ENCODE measurements around the gene HECW1.

The HECW1 gene

DNA sequence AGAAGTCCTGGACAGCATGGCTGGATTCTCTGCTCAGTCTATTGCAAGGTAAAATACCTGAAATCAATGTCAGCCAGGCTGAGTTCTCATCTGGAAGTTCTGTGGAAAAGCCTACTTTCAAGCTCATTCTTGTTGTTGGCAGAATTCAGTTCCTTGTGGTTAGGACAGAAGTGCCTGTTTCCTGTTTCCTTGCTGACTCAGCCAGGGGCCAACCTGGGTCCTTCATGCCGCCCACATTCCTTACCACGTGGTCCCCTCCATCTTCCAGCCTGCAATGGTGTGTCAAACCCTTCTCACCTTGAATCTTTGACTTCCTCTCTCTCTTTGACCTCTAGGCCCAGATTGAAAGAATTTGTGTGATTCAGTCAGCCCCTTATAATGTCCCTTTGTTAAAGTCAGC lies 273.4 kb downstream of the HECW1 start:
- Histone ChIP-seq H3K4me1 (ENCODE audit: control insufficient read depth, low read depth, low read length) (no peaks in the 10 kb centered on the region), H3K27ac (ENCODE audit: low read depth, low read length) (no peak overlapping the region), H3K4me2 (ENCODE audit: low read length) (no peak overlapping the region), H2BK120ac (ENCODE audit: low read depth, low read length) (no peak overlapping the region), H4K8ac (ENCODE audit: low read depth, low read length) (no peak overlapping the region), H2BK15ac (replicated peaks; ENCODE audit: low read depth) (no peak overlapping the region), H3K56ac (ENCODE audit: low read length) (no peak overlapping the region), H3K79me2 (ENCODE audit: control insufficient read depth, insufficient read depth, low read length) (no peaks in the 10 kb centered on the region), H3K27me3 (ENCODE audit: insufficient read depth, low read length, poor library complexity) (no peaks in the 10 kb centered on the region), H2AK5ac (ENCODE audit: low read length) (no peak overlapping the region), H3K79me1 (ENCODE audit: low read length) (no peaks in the 10 kb centered on the region), H4K5ac (ENCODE audit: low read length) (no peak overlapping the region), H3K23ac (ENCODE audit: low read length) (no peak overlapping the region), H3K9ac (ENCODE audit: low read length) (no peak overlapping the region), H3K4me3 (ENCODE audit: low read length) (no peak overlapping the region), H3K36me3 (ENCODE audit: control insufficient read depth, insufficient read depth, low read length) (no peaks in the 10 kb centered on the region), H2BK5ac (ENCODE audit: low read length) (no peak overlapping the region), H3K18ac (ENCODE audit: low read length) (no peak overlapping the region), H3K4ac (ENCODE audit: low read depth, low read length) (no peak overlapping the region)
- WGBS (ENCODE audit: extremely low coverage, insufficient coverage, low lambda C conversion rate), result no CpG with 5 or more reads among the region's 2 CpGs
- no peak for DNase-seq

DNA sequence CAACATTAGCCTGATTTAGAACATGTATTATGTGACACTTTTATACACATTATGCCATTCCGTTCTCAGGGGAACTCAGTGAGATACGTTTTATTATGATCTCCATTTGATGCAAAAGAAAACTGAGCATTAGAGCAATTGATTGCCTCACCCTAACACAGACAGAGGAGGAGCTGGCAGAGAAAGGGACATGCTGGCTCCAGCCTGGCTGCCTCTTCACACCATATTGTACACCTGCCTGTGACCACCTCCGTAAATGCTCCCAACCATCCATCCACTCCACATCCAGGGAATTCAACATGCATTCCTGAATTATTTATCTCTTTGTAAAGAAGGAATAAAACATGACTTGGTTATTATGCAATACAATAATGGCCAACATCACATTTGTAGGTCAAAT lies 275.5 kb downstream of the HECW1 start:
- no peak overlapping the region for H4K8ac ChIP-seq (ENCODE audit: low read depth, low read length)
- H4K5ac ChIP-seq (ENCODE audit: low read length), result no peak overlapping the region
- no peaks in the 10 kb centered on the region for H3K79me1 ChIP-seq (ENCODE audit: low read length)
- H3K18ac ChIP-seq (ENCODE audit: low read length), result no peak overlapping the region
- H3K4me3 ChIP-seq (ENCODE audit: low read length), result no peak overlapping the region
- no peak overlapping the region for H3K4me2 ChIP-seq (ENCODE audit: low read length)
- no peak overlapping the region for H2BK5ac ChIP-seq (ENCODE audit: low read length)
- no peak overlapping the region for H3K56ac ChIP-seq (ENCODE audit: low read length)
- H2AK5ac ChIP-seq (ENCODE audit: low read length), result no peak overlapping the region
- no peak overlapping the region for H3K27ac ChIP-seq (ENCODE audit: low read depth, low read length)
- WGBS (ENCODE audit: extremely low coverage, insufficient coverage, low lambda C conversion rate), result no CpG with 5 or more reads among the region's 3 CpGs
- no peak overlapping the region for H2BK120ac ChIP-seq (ENCODE audit: low read depth, low read length)
- H3K36me3 ChIP-seq (ENCODE audit: control insufficient read depth, insufficient read depth, low read length), result no peaks in the 10 kb centered on the region
- H3K23ac ChIP-seq (ENCODE audit: low read length), result no peak overlapping the region
- no peaks in the 10 kb centered on the region for H3K79me2 ChIP-seq (ENCODE audit: control insufficient read depth, insufficient read depth, low read length)
- no peaks in the 10 kb centered on the region for H3K27me3 ChIP-seq (ENCODE audit: insufficient read depth, low read length, poor library complexity)
- no peaks in the 10 kb centered on the region for H3K4me1 ChIP-seq (ENCODE audit: control insufficient read depth, low read depth, low read length)
- no peak overlapping the region for H3K4ac ChIP-seq (ENCODE audit: low read depth, low read length)
- no peak for DNase-seq
- no peak overlapping the region for H3K9ac ChIP-seq (ENCODE audit: low read length)
- H2BK15ac ChIP-seq (replicated peaks; ENCODE audit: low read depth), result no peak overlapping the region

DNA sequence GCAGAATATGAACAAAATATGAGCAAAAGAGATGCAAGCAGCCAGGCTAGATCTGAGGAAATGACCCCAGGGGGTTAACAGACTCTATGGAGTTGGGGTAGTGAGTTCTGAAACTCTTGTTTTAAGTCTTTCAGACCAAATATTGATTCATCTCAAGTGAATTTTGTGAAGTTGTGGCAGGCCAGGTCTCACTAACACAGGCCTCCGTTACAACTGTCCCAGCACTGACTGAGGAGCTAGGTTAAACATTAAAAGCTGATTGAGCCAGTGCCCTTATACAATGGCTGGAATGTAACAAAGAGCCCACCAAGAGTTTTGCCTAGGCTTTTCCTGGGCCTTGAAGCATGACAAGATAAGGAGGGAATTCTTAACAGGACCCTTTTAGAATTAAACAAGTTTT lies 278.1 kb downstream of the HECW1 start:
- Histone ChIP-seq H2BK15ac (replicated peaks; ENCODE audit: low read depth) (no peak overlapping the region), H3K4ac (ENCODE audit: low read depth, low read length) (no peak overlapping the region), H3K4me2 (ENCODE audit: low read length) (no peak overlapping the region), H3K4me1 (ENCODE audit: control insufficient read depth, low read depth, low read length) (no peaks in the 10 kb centered on the region), H2AK5ac (ENCODE audit: low read length) (no peak overlapping the region), H4K5ac (ENCODE audit: low read length) (no peak overlapping the region), H3K23ac (ENCODE audit: low read length) (no peak overlapping the region), H4K8ac (ENCODE audit: low read depth, low read length) (no peak overlapping the region), H3K79me2 (ENCODE audit: control insufficient read depth, insufficient read depth, low read length) (no peaks in the 10 kb centered on the region), H3K27me3 (ENCODE audit: insufficient read depth, low read length, poor library complexity) (no peaks in the 10 kb centered on the region), H3K56ac (ENCODE audit: low read length) (no peak overlapping the region), H3K4me3 (ENCODE audit: low read length) (no peak overlapping the region), H3K79me1 (ENCODE audit: low read length) (no peaks in the 10 kb centered on the region), H3K36me3 (ENCODE audit: control insufficient read depth, insufficient read depth, low read length) (no peaks in the 10 kb centered on the region), H3K9ac (ENCODE audit: low read length) (no peak overlapping the region), H3K18ac (ENCODE audit: low read length) (no peak overlapping the region), H3K27ac (ENCODE audit: low read depth, low read length) (no peak overlapping the region), H2BK120ac (ENCODE audit: low read depth, low read length) (no peak overlapping the region), H2BK5ac (ENCODE audit: low read length) (no peak overlapping the region)
- peak; percentile 39 for DNase-seq
- no CpG with 5 or more reads among the region's 1 CpG for WGBS (ENCODE audit: extremely low coverage, insufficient coverage, low lambda C conversion rate)

GRCh38 chr7:43391518-43391917 lies 279.1 kb downstream of the HECW1 start:
- no peak overlapping the region for H2BK5ac ChIP-seq (ENCODE audit: low read length)
- no CpG with 5 or more reads among the region's 1 CpG for WGBS (ENCODE audit: extremely low coverage, insufficient coverage, low lambda C conversion rate)
- no peak overlapping the region for H3K4ac ChIP-seq (ENCODE audit: low read depth, low read length)
- H3K9ac ChIP-seq (ENCODE audit: low read length), result no peak overlapping the region
- no peaks in the 10 kb centered on the region for H3K4me1 ChIP-seq (ENCODE audit: control insufficient read depth, low read depth, low read length)
- H3K56ac ChIP-seq (ENCODE audit: low read length), result no peak overlapping the region
- no peak overlapping the region for H4K8ac ChIP-seq (ENCODE audit: low read depth, low read length)
- no peak overlapping the region for H2BK120ac ChIP-seq (ENCODE audit: low read depth, low read length)
- no peak overlapping the region for H2AK5ac ChIP-seq (ENCODE audit: low read length)
- H3K79me1 ChIP-seq (ENCODE audit: low read length), result no peaks in the 10 kb centered on the region
- H4K5ac ChIP-seq (ENCODE audit: low read length), result no peak overlapping the region
- no peak overlapping the region for H3K18ac ChIP-seq (ENCODE audit: low read length)
- DNase-seq, result peak; percentile 45
- no peaks in the 10 kb centered on the region for H3K36me3 ChIP-seq (ENCODE audit: control insufficient read depth, insufficient read depth, low read length)
- no peak overlapping the region for H3K4me2 ChIP-seq (ENCODE audit: low read length)
- H3K23ac ChIP-seq (ENCODE audit: low read length), result no peak overlapping the region
- no peaks in the 10 kb centered on the region for H3K79me2 ChIP-seq (ENCODE audit: control insufficient read depth, insufficient read depth, low read length)
- H3K27me3 ChIP-seq (ENCODE audit: insufficient read depth, low read length, poor library complexity), result no peaks in the 10 kb centered on the region
- H3K27ac ChIP-seq (ENCODE audit: low read depth, low read length), result no peak overlapping the region
- no peak overlapping the region for H2BK15ac ChIP-seq (replicated peaks; ENCODE audit: low read depth)
- H3K4me3 ChIP-seq (ENCODE audit: low read length), result no peak overlapping the region

DNA sequence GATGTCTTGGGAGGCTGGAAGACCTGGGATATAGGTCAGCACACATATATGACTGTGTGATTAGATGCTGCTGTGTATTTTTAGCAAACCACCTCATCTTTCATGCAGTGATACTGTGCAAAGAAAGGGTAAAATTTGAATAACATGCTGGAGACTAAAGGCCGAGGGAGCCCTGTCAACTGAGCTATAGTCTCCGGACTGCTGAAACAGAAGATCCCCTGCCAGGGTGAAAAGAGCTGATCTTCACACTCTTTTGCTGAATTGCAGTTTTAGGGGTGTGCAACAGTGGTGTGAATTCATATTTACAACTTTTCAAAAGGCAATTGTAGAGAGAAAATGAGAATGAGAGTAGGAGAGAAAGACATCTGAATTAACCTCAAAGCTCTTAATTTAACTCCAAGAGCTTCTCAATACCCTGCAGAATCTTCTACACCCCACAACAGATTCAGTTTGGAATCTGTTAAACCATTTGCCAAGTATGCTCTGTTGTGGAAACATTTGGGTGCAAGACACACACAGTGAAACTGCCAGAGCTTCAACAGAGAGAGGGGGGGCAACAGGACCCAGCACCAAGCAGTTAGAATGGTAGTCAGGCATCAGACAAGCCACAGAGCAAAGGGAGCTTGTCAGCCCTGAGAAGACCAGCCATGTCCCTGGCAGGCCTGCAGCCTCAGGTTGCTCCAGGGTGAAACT lies 280.3 kb downstream of the HECW1 start:
- no peak overlapping the region for H3K27ac ChIP-seq (ENCODE audit: low read depth, low read length)
- no CpG with 5 or more reads among the region's 2 CpGs for WGBS (ENCODE audit: extremely low coverage, insufficient coverage, low lambda C conversion rate)

More for the DNA sequence above, 280.3 kb downstream of the HECW1 start:
- H3K9ac ChIP-seq (ENCODE audit: low read length), result no peak overlapping the region
- H3K56ac ChIP-seq (ENCODE audit: low read length), result no peak overlapping the region
- H3K79me2 ChIP-seq (ENCODE audit: control insufficient read depth, insufficient read depth, low read length), result no peaks in the 10 kb centered on the region
- H3K4me2 ChIP-seq (ENCODE audit: low read length), result no peak overlapping the region
- H4K5ac ChIP-seq (ENCODE audit: low read length), result no peak overlapping the region
- H3K79me1 ChIP-seq (ENCODE audit: low read length), result no peaks in the 10 kb centered on the region
- H2AK5ac ChIP-seq (ENCODE audit: low read length), result no peak overlapping the region
- DNase-seq, result no peak
- no peak overlapping the region for H2BK5ac ChIP-seq (ENCODE audit: low read length)
- H3K36me3 ChIP-seq (ENCODE audit: control insufficient read depth, insufficient read depth, low read length), result no peaks in the 10 kb centered on the region
- H3K18ac ChIP-seq (ENCODE audit: low read length), result no peak overlapping the region
- H3K27me3 ChIP-seq (ENCODE audit: insufficient read depth, low read length, poor library complexity), result no peaks in the 10 kb centered on the region
- H3K23ac ChIP-seq (ENCODE audit: low read length), result no peak overlapping the region
- no peak overlapping the region for H3K4me3 ChIP-seq (ENCODE audit: low read length)
- H3K4me1 ChIP-seq (ENCODE audit: control insufficient read depth, low read depth, low read length), result no peaks in the 10 kb centered on the region
- H2BK15ac ChIP-seq (replicated peaks; ENCODE audit: low read depth), result no peak overlapping the region
- no peak overlapping the region for H2BK120ac ChIP-seq (ENCODE audit: low read depth, low read length)
- H3K4ac ChIP-seq (ENCODE audit: low read depth, low read length), result no peak overlapping the region
- H4K8ac ChIP-seq (ENCODE audit: low read depth, low read length), result no peak overlapping the region

Measured in mesendoderm (in vitro differentiated cells).